Measurements from ENCODE around the gene TNFAIP3.

GRCh38 chr6:137871831-137872454 lies 4.9 kb downstream of the TNFAIP3 start:
- TF ChIP-seq, protein P1, sequence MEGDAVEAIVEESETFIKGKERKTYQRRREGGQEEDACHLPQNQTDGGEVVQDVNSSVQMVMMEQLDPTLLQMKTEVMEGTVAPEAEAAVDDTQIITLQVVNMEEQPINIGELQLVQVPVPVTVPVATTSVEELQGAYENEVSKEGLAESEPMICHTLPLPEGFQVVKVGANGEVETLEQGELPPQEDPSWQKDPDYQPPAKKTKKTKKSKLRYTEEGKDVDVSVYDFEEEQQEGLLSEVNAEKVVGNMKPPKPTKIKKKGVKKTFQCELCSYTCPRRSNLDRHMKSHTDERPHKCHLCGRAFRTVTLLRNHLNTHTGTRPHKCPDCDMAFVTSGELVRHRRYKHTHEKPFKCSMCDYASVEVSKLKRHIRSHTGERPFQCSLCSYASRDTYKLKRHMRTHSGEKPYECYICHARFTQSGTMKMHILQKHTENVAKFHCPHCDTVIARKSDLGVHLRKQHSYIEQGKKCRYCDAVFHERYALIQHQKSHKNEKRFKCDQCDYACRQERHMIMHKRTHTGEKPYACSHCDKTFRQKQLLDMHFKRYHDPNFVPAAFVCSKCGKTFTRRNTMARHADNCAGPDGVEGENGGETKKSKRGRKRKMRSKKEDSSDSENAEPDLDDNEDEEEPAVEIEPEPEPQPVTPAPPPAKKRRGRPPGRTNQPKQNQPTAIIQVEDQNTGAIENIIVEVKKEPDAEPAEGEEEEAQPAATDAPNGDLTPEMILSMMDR (IDR thresholded peaks at IDR 0.05; ENCODE audit: borderline replicate concordance, extremely low read depth, low read length, poor library complexity, severe bottlenecking) = peak; percentile 1
- no peak for TF ChIP-seq EZH2 (IDR thresholded peaks at IDR 0.05; ENCODE audit: borderline replicate concordance, low read depth, low read length, severe bottlenecking)
